SIG-M5 treated with dmso at 0.1 percent for 504 hours (cell line): ENCODE data around the gene ANKRD39.
A peak's percentile ranks its signal among the peaks of the same experiment; 100 is the strongest.

Experiments used
- DNase-seq: peaks from one replicate; lab custom pipeline; 2025; ENCODE audit not compliant: unreplicated experiment; lab: John Stamatoyannopoulos, UW

ANKRD39 gene

DNA sequence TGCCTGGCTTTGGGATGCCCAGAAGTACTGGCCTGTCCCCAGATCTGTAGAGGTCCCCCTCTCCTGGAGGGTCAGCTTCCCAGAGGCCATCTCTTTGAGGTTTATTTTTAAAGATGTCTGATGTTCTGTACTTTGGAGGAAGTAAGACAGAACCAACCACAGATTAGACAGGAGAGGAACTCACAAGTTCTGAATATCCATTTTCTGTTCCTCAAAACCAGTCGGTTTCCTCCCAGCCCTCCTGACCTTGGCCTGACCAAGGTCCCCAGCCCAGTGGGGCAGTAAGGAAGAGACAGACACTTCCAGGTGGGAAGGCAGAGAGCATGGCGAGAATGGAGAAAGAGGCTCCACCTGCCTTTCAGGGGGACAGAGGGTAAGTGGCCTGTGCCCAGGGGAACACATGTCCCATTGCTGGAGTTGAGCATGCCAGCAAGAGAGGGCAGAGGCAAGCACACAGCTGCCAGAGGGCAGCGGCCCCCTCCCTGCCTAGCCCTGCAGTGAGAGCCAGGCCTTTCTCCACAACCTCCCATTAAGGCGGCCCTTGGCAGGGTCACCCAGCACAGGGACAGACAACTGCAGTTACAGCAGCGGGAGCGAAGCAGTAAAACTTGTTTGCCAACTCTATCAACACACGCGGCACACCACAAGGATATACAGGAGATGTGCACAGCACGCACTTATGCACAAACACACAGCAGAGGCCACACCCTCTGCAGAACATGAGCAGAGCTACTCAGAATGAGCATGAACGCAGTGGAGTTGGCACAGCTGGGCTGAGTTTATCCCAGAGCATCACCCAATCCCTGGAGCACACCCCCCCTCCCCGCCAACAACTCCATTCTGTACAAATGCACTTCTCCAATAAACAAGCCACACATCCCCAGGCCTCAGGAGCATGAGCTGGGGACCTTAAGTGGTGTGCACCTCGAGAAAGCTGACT lies 30.5 kb upstream of the ANKRD39 start:
- peak; percentile 66 for DNase-seq

DNA sequence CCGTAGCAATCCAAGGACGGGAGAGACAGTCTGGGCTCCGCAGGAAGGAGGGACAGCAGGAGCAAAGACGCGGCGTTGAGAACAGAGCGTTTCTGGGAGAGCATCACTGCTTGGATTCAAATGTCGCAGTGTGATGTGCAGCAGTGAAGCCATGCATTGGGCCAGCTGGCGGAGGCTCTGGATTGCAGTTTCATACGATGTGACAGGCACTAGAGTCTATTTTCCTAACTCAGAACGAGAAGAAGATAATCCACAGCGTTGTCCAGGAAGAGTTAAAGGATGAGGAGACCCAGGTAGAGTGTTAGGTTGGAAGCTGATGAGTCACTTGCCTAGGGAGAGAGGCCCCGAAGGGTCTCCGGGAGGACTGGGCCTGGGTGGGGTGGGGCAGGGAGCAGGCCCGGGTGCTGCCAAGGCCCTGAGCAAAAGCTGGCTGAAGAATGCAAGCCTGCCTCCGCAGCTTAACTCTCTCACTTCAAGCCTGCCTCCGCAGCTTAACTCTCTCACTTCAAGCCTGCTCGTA lies 29.7 kb upstream of the ANKRD39 start:
- no peak for DNase-seq

DNA sequence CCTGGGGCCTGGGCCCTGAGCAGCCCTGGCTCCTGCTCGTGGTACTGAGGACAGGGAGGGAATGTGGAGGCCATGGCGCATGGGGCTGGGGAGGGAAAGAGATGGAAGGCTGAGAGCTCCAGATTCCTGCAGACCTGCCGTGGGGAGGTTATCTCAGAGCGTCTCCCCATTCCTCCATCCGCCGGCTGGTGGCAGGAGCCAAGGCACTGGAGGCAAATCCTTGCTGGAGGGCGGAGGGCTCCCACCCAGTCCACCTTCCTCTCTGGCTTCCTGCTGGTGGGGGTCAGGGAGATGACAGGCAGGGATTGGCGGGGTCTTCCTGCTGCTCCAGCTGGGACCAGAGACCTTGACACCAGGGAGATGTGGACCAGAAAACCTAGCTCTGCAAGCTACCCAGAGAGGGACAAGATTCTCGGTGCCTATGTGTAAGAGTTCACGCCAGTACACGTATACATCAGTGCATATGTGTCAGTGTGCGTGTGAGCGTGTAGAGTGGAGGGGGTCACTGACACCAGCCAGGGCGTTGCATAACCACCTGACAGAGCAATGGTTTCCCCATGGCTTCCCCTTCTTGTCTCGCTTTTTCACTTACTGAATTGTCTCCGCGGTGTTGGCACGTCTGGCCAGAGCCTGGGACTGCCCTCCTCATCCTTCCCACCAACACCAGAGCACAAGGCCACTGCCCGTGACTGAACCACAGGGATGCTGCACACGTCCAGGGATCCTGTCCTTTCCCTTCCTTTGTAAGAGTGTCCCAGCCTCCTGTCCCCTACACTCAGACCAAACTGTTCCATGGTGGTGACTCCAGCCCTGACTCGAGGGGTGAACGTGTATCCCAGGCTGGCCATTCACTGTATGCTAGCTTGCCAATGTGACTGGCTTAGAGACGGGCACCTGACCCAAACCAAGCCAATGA lies 27.9 kb upstream of the ANKRD39 start:
- peak; percentile 70 for DNase-seq

DNA sequence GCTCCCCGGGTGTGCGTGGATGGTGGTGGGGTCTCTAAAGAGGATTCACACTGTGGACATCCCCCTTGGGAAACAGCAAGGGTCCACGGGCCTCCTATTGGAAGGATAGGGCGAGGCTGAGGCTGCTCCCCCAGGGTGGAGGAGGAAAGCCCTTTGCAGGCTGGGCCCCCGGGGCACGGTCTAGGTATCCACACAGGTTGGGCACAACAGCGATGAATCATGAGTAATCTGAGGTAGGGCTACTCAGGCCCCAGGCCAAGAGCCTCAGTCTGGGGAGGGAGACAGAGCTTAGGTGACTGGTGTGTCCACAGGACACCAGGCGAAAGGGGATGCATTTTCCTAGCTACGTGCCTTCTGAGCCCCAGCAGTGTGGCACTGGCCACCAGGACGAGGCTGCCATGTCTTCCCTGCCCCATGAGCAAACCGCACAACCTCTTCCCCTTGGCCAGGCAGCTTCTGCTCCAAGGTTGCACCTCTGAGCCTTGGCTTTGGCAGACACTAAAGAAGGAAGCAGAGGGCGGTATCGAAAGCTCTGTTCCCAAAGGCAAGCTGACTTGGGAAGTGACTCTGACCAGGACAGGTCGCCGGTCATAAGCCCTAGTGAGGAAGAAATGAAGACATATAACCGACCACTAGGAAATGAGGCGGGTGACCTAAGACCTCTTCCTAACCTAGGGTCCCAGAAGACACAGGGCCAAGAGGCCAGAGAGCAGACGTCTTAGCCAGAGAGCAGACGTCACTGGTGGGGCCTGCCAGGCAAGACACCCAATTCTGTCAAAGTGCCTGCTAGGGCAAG lies 26.7 kb upstream of the ANKRD39 start:
- no peak for DNase-seq

DNA sequence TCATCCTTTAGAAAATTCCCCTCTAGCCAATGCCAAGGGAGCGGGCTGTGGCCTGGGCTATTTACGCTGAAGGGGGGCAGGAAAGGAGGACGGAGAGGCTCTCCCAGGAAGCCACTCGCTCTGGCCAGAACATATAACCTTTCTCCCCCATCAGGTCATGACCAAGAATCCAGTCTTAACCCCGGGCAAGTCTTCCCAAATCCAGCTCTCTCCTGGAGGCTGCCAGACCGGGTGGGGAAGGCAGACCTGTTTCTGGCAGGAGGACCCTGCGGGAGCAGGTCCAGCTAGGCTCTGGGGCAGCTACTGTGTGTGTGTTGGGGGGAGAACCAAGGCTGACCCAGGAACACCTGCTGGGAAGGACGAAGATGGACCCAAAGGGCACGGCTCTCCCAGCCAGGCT lies 25.5 kb upstream of the ANKRD39 start:
- DNase-seq: no peak

DNA sequence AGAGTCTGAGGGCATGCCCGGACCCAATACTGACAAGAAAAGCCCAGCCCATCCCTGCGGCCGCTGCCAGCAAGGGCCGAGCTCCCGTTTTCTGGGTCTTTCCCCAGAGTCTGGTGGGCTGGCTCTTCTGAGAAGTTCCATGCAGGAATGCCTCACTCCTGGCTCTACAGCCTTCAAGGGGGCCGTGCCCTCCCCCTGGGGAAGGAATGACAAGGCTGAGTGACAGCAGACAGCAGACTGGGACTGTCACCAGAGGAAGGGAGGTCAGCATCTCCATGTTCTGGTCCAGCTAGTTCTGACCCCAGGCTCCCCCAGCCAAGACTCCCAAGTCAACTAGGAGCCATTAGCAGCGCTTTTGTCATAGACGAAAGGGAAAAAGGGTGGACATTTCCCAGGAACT lies 25.1 kb upstream of the ANKRD39 start:
- no peak for DNase-seq

DNA sequence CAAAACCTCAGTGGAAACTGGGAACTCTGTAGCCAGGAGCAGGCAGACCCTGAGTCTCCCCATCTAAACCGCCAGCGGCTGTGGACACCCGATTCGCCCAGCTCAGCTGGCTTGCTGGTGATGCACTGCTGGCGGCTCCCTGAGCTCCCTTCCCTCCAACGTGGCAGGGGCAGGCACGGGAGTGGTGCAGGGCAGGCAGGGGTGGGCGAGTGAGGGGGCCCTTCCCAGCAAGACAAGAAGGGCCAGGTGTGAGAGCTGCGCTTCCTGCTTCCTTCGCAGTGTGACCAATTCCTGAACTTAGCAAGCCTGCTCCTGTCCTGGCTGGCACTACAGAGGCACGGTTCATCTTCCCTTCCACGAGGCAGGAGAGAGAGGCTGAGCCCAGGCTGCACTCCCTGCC lies 24.4 kb upstream of the ANKRD39 start:
- no peak for DNase-seq

DNA sequence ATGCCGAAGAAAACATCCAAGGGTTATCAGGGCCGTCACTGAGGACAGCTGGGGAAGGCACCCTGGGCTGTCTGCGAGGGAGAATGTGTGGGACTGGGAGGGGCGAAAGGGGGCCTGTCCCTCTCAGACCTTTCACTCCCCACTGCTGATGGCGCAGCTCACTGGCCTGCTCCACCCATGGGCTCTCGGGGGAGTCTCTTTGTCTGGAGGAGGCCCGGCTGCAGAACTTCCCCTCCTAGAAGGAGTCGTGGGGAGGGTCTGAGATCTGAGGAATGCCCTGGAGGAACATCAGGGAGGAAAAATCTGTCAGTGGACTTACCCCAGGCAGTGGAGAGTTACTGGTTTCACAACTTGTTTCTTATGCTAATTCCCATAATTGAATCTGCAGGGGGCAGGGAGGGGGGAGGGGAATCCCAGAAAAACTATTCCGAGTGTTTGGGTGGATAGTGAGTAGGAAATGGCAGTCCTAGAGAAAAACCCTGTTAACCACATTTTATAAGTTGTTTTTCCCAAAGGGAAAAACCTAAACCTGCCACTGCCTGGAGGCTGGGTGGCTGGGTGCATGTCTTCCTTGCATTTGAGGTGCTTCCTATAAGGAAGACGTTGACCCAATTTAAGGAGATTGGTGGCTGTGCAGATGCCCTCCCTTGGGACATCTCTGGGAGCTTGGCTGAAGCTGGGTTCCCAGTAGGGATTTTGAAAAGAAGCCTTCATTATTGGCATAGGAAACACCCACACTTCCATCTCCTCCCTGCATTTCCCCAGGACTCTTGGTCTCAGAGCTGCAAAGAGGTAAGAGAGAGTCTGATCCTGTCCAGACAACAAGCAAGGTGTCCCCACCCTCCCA lies 23.8 kb upstream of the ANKRD39 start:
- DNase-seq: no peak

DNA sequence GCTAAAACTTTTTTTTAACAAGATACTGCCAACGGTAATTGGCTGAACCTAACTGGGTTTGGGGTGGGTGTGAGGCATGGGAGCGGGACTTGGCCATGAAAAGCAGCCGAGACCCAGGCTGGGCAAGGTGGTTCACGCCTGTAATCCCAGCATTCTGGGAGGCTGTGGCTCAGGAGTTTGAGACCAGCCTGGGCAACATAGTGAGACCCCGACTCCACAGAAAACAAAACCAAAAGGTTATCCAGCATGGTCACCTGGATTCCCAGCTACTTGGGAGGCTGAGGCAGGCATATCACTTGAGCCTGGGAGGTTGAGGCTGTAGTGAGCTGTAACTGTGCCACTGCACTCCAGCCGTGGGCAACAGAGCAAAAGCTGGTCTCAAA lies 23.1 kb upstream of the ANKRD39 start:
- DNase-seq: no peak

DNA sequence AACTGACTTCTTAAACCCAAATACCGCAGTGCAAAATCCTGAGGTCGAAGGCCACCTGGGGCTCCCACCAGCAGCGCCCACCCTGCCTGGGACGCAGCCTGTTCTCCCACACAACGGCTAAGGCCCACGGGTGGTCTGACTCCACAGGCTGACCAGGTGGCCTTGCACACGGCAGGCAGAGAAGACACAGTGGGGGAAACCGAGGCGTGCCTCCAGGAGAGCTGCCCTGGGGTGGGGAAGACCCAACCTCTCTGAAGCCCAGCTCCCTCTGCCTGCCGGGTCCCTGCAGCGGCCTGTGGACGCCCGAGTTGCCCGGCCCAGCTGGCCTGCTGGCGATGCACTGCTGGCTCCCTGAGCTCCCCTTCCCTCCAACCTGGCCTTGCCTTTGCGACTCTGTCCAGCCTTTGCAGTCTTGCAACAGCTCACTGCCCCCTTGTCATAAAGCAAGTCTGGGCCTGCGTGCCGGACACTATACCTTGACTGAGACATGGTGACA lies 21.8 kb upstream of the ANKRD39 start:
- DNase-seq: no peak

DNA sequence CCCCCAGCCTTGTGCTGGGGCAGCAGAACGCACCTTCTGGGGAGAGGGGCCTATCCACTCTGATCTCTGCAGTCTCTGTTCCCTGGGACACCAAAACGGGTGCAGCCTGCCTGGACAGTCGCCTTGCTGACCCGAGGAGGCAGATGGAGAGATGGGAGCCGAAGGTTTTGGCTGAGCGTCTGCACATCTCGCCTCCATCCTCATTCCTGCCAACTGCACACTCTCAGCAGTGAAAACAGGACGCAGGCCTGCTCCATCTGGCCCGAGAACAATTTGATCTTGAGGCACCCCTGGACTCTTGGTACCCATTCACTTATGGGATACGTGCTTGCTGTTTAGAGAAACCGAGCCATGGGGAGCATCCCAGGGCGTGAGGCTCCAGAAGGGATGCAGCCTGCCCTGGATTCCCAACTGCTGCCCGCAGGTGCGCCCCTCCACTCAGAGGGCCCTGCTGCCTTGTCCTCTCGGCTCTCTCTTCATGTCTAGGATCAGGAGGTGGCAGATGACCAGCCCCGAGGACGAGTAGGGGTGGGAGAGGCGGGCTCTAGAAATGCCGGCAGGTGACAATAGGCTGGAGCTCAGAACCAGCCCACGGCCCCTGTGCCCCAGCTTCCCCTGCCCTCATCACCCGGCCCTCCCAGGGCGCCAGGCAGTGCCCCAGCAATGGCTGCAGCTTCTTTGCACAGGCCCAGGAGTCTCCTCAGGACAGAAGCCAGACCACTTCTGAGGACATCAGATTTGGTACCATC lies 21.2 kb upstream of the ANKRD39 start:
- no peak for DNase-seq

DNA sequence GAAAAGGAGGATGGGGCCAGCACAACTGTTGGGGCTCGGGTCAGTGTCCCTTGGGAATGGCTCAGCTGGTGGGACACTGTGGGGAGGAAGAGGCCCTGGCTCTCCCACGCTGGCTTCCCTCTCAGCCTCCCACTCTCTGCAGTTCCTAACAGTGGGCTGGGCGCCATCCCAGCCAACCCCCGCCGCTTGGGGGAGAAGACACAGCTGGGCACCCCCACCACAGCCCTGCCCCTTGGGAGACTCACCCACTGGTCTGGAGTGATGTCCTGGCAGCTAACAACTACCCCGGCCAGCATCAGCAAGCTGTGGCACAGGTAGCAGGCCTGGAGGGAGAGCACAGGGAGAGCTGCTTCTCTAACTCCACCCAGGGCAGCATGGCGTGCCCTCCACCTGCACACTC lies 20.4 kb upstream of the ANKRD39 start:
- DNase-seq: no peak

DNA sequence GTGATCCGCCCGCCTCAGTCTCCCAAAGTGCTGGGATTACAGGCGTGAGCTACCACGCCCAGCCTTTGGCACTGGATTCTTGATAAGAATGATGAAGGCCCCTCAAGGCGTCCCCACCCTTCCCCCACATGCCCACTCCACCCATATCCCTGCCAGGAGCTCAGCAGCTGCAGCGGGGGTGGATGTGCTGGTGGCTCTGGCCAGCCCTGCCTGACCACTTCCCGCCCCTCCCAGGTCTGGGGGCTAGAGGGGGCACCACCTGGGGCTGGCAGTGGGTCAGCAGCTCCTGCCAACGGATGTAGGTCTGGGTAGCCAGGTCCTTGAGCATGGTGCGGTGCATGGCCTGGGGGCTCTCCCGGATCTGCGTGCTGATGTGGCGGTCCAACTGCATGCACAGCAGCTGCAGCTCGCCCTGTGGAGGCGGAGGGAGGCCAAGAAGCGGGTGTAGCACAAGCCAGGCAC lies 19.8 kb upstream of the ANKRD39 start:
- DNase-seq: no peak

DNA sequence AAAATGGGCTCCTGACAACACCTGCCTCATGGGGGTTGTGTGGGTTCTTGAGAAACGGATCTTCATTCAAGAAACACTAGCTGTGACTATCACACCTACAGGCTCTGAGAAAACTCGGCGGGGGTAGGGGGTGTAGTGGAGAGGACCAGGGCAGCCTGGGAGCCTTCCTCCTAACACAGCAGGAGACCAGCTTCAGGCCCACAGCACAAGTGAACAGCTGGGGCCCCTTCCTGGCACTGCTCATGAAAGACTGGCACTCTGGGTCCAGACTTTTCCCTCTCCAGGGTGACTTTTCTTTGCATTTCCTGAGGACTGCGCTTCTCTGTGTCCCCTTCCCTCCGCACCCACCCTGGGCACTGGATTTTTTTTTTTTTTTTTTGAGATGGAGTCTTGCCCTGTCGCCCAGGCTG lies 19.2 kb upstream of the ANKRD39 start:
- DNase-seq: no peak

DNA sequence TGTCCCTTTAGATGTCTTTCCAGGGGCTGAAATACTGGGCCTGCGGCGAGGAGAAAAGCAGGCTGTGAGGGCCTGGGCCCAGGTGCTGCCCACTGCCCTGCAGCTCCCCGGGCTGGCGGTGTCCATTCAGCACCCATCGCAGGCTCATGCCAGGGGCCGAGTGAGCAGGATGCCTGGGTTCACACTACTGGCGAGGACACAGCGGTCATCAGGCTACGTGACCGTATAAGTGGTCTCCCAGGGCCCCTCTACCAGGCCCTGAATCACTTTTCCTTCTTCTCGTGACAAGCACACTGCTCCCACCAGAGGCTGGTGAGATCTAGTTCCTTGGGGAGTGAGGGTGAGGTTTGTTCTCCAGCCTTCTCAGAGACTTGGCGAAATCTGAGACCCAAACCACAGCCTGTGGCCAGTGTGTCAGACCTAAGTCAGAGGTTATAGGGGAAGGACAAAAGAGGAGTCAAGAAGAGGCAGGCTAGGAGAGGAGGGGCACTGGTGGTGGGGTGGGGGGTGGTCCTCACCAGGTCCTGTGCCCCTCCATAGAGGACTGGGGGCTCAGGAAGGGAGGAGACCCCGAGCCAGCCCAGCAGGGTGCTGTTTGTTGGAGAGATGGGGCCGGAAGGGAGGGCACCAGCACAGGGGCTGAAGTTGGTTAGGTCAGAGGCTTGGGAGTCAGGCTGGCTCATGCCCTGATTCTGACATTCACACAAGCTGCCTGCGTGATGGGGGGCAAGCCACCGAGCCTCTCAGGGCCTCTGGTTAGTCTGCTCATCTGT lies 18.6 kb upstream of the ANKRD39 start:
- no peak for DNase-seq

DNA sequence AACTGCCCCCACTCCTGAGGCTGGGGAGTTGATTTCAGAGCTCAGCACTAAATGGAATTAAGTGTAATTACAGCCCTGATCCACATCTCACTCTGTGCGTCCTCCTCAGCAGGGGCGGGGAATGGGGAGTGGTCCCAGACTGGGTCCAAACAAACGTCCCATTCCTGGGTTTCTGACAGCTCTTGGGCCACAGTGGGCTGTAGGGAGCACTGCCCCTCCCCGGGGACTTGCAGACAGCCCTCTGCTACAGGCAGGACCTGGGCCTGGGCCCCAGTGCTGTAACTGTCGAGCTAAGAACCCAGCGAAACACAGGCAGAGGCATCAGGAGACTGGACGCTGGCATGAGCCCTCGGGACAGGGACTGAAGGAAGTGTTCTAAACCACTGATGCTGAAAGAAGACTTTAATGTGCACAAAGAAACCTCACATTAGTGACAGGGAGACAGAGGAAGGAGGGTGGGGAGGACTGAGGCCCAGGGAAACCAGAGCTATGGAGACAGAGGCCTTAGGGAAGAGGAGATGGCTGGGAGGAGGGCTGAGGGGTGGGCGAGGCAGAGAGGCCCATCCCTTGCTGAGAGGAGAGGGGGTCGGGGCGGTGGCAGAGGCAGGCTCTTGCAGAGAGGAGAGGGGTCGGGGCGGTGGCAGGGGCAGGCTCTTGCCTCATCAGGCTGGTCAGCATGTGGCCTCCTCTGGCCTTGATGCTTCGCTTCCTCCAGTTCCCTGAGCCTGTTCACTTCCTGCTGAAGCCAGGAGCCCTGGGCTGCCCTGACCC lies 17.9 kb upstream of the ANKRD39 start:
- DNase-seq: no peak

DNA sequence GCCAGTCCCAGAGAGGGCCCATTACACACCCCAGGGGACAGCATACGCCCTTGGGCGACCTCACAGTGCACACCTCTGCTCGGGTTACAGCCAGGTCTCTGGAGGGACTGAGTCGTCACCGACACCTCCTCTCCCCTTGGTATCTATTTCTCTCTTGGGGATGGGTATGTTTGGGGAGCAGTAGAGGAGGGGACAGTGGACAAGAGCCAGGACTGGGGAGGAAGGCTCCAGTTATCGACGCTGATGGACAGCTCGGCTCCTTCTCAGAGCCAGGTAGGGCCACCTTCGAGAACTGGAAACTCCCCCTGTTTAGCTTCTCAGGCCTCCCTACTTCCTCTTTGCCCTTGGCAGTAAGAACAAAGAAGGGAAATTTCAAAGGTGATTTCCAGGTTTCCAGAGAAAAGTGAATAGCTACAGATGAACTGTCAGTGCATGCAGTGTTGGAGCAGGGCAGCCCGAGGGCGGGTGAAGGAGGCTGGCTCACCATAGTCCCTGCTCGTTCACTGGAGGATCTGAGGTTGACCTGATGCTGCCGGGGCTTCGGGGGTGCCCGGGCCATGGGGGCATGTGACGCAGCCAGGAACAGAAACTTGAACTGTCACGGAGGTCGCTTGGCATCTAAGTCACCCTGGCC lies 16.5 kb upstream of the ANKRD39 start:
- DNase-seq: no peak
